MM.1S (cell line): ENCODE results near the gene GLI1.
"Not testable (repeated sequence)": the region's sequence is repeated elsewhere in the genome, so short reads cannot be mapped to it uniquely, and the experiment has no call there.

Experiments used
- DNase-seq: peaks from one replicate; pipeline ENCODE4 v3.0.0-alpha.2; 2015
- H2AFZ ChIP-seq: fragments of 300-600 bp; sonication (generic); 2 replicates; pipeline ENCODE4 v1.6.0; 2016; ENCODE audit warnings: antibody characterized with exemption, low read length
- H3F3A ChIP-seq: fragments of 300-600 bp; sonication (generic); 2 replicates; pipeline ENCODE4 v1.6.1; 2016; ENCODE audit warnings: mild to moderate bottlenecking, antibody characterized with exemption, low read length, moderate library complexity, mixed read lengths; ENCODE audit not compliant: insufficient read depth
- H3K27ac ChIP-seq: fragments of 300-600 bp; sonication (generic); 2 replicates; pipeline ENCODE4 v1.5.1; 2016; ENCODE audit warnings: mild to moderate bottlenecking, low read length
- H3K27me3 ChIP-seq: fragments of 300-600 bp; sonication (generic); replicated peaks from 2 replicates; pipeline ENCODE4 v1.6.0; 2016; ENCODE audit warnings: low read length; ENCODE audit not compliant: insufficient read depth
- H3K36me3 ChIP-seq: fragments of 300-600 bp; sonication (generic); replicated peaks from 2 replicates; pipeline ENCODE4 v1.6.1; 2016; ENCODE audit warnings: mild to moderate bottlenecking, low read length, mixed read lengths; ENCODE audit not compliant: insufficient read depth
- H3K4me1 ChIP-seq: fragments of 300-600 bp; sonication (generic); 2 replicates; pipeline ENCODE4 v1.6.1; 2016; ENCODE audit warnings: low read length, mixed read lengths
- H3K4me2 ChIP-seq: fragments of 300-600 bp; sonication (generic); 2 replicates; pipeline ENCODE4 v1.6.0; 2016; ENCODE audit warnings: low read depth, low read length
- H3K4me3 ChIP-seq: fragments of 300-600 bp; sonication (generic); 2 replicates; pipeline ENCODE4 v1.5.1; 2016; ENCODE audit warnings: low read length, mixed read lengths
- H3K79me2 ChIP-seq: fragments of 300-600 bp; sonication (generic); 2 replicates; pipeline ENCODE4 v1.6.1; 2016; ENCODE audit warnings: mixed run types, low read length, mixed read lengths
- H3K9ac ChIP-seq: fragments of 300-600 bp; sonication (generic); 2 replicates; pipeline ENCODE4 v1.6.1; 2016; ENCODE audit warnings: low read length, mixed read lengths
- H3K9me2 ChIP-seq: fragments of 300-600 bp; sonication (generic); replicated peaks from 2 replicates; pipeline ENCODE4 v1.6.1; 2016; ENCODE audit warnings: mild to moderate bottlenecking, low read length, mixed read lengths; ENCODE audit not compliant: insufficient read depth
- H3K9me3 ChIP-seq: fragments of 300-600 bp; sonication (generic); replicated peaks from 2 replicates; pipeline ENCODE4 v1.6.1; 2016; ENCODE audit warnings: mild to moderate bottlenecking, low read length, mixed read lengths; ENCODE audit not compliant: insufficient read depth
- H4K20me1 ChIP-seq: fragments of 300-600 bp; sonication (generic); 2 replicates; pipeline ENCODE4 v1.6.1; 2016; ENCODE audit warnings: mild to moderate bottlenecking, low read length, moderate library complexity, mixed read lengths; ENCODE audit not compliant: insufficient read depth
- CTCF ChIP-seq: fragments of 300-600 bp; sonication (generic); IDR thresholded peaks from 2 replicates; pipeline ENCODE4 v1.5.1; 2016; ENCODE audit warnings: antibody characterized with exemption, low read length, mixed read lengths
- EZH2 ChIP-seq: fragments of 300-600 bp; sonication (generic); optimal IDR thresholded peaks from 2 replicates; pipeline ENCODE3; 2017; ENCODE audit warnings: low read depth, mild to moderate bottlenecking, antibody characterized with exemption, low read length, mixed read lengths
- EZH2phosphoT487 ChIP-seq: fragments of 300-600 bp; sonication (generic); IDR thresholded peaks from 2 replicates; pipeline ENCODE4 v1.6.1; 2018; ENCODE audit warnings: antibody characterized with exemption, low read length

The GLI1 gene

GRCh38 chr12:57498571-57498970 is 39.0 kb downstream of the GLI1 start:
- no peak overlapping the region for H3K4me3 ChIP-seq
- no peak overlapping the region for H3K9ac ChIP-seq
- peaks cover 14% of the 10 kb centered on the region for H3K36me3 ChIP-seq
- peaks cover 10% of the 10 kb centered on the region for H3K79me2 ChIP-seq
- H3K27me3 ChIP-seq = no peaks in the 10 kb centered on the region
- H3K27ac ChIP-seq = no peak overlapping the region
- H3K4me2 ChIP-seq = no peak overlapping the region
- TF ChIP-seq CTCF (no peak), EZH2 (no peak), EZH2phosphoT487 (no peak)
- no peaks in the 10 kb centered on the region for H3K4me1 ChIP-seq
- no peak for DNase-seq
- H3K9me2 ChIP-seq = no peaks in the 10 kb centered on the region
- no peaks in the 10 kb centered on the region for H3F3A ChIP-seq
- H2AFZ ChIP-seq = no peak overlapping the region
- H3K9me3 ChIP-seq = no peaks in the 10 kb centered on the region
- H4K20me1 ChIP-seq = no peaks in the 10 kb centered on the region

GRCh38 chr12:57500213-57500612 is 40.6 kb downstream of the GLI1 start:
- peaks cover 10% of the 10 kb centered on the region for H3K79me2 ChIP-seq
- H3K36me3 ChIP-seq = peaks cover 14% of the 10 kb centered on the region
- H3F3A ChIP-seq = no peaks in the 10 kb centered on the region
- H2AFZ ChIP-seq = no peak overlapping the region
- H3K9me3 ChIP-seq = no peaks in the 10 kb centered on the region
- no peak for DNase-seq
- no peak overlapping the region for H3K4me3 ChIP-seq
- H4K20me1 ChIP-seq = no peaks in the 10 kb centered on the region
- TF ChIP-seq EZH2phosphoT487 (no peak), CTCF (no peak), EZH2 (no peak)
- no peak overlapping the region for H3K4me2 ChIP-seq
- no peaks in the 10 kb centered on the region for H3K27me3 ChIP-seq
- no peaks in the 10 kb centered on the region for H3K9me2 ChIP-seq
- no peak overlapping the region for H3K9ac ChIP-seq
- H3K27ac ChIP-seq = no peak overlapping the region
- H3K4me1 ChIP-seq = no peaks in the 10 kb centered on the region

GRCh38 chr12:57502311-57502969 is 42.9 kb downstream of the GLI1 start:
- not testable (repeated sequence) for H3F3A ChIP-seq, H3K4me3 ChIP-seq, H3K27ac ChIP-seq, H3K4me2 ChIP-seq, H4K20me1 ChIP-seq, H2AFZ ChIP-seq, DNase-seq, H3K9ac ChIP-seq, H3K27me3 ChIP-seq, H3K4me1 ChIP-seq, H3K9me2 ChIP-seq, H3K9me3 ChIP-seq
- Histone ChIP-seq H3K79me2 (peaks cover 13% of the 10 kb centered on the region), H3K36me3 (peaks cover 14% of the 10 kb centered on the region)

GRCh38 chr12:57506541-57506940 is 47.0 kb downstream of the GLI1 start:
- not testable (repeated sequence) for H3K36me3 ChIP-seq, H4K20me1 ChIP-seq, H2AFZ ChIP-seq

GRCh38 chr12:57507796-57508195 is 48.2 kb downstream of the GLI1 start:
- not testable (repeated sequence) for H4K20me1 ChIP-seq, H3K36me3 ChIP-seq

More at GRCh38 chr12:57506541-57506940, 47.0 kb downstream of the GLI1 start:
- not testable (repeated sequence) for H3K27me3 ChIP-seq, H3K9me3 ChIP-seq, H3K4me1 ChIP-seq, H3F3A ChIP-seq, H3K9me2 ChIP-seq, H3K4me3 ChIP-seq, H3K27ac ChIP-seq, H3K4me2 ChIP-seq, DNase-seq, H3K9ac ChIP-seq
- 0 out of 2 replicates have a peak, but pooled peaks cover 11% of the 10 kb centered on the region for H3K79me2 ChIP-seq

More at GRCh38 chr12:57507796-57508195, 48.2 kb downstream of the GLI1 start:
- not testable (repeated sequence) for H3K9ac ChIP-seq, H3K27me3 ChIP-seq, H3K9me3 ChIP-seq, H3K4me2 ChIP-seq, H3K4me1 ChIP-seq, H3F3A ChIP-seq, DNase-seq, H3K27ac ChIP-seq, H2AFZ ChIP-seq, H3K9me2 ChIP-seq, H3K4me3 ChIP-seq
- H3K79me2 ChIP-seq = peaks cover 13% of the 10 kb centered on the region; the same call in 1 of the 2 replicates
